Measurements from ENCODE around the gene USP48. TPM values are rescaled to one million over a fixed set of nuclear protein-coding genes. Genes with fewer than 3 reads are reported as not detected.
A peak's percentile ranks its signal among the peaks of the same experiment; 100 is the strongest.
"Not testable (repeated sequence)": the region's sequence is repeated elsewhere in the genome, so short reads cannot be mapped to it uniquely, and the experiment has no call there.

Gene USP48
- 93.8 TPM for total RNA-seq

GRCh38 chr1:21782868-21783678, at the start of gene USP48:
TSS of gene USP48 (minus strand) at chr1:21783149. CDS start at chr1:21782957, 192 bp downstream.
- DNase-seq (ENCODE audit: low spot score) = peak; percentile 98

GRCh38 chr1:21831454-21831970, 48.6 kb upstream of the USP48 start:
- DNase-seq (ENCODE audit: low spot score) = no peak

GRCh38 chr1:21830792-21831453, 48.0 kb upstream of the USP48 start:
- no peak for DNase-seq (ENCODE audit: low spot score)

- DNase-seq (ENCODE audit: low spot score) = no peak
These were observed 46.3 kb upstream of the USP48 start for GRCh38 chr1:21829294-21829693.

GRCh38 chr1:21828506-21829210, 45.7 kb upstream of the USP48 start:
- no peak for DNase-seq (ENCODE audit: low spot score)

- DNase-seq (ENCODE audit: low spot score) = no peak
These were observed 45.1 kb upstream of the USP48 start for GRCh38 chr1:21828075-21828474.

- DNase-seq (ENCODE audit: low spot score) = no peak
These were observed 44.3 kb upstream of the USP48 start for GRCh38 chr1:21827141-21827679.

- DNase-seq (ENCODE audit: low spot score) = not testable (repeated sequence)
These were observed 43.7 kb upstream of the USP48 start for GRCh38 chr1:21826694-21827093.

- DNase-seq (ENCODE audit: low spot score) = no peak
These were observed 42.4 kb upstream of the USP48 start for GRCh38 chr1:21825393-21825792.

GRCh38 chr1:21824926-21825325, 42.0 kb upstream of the USP48 start:
- DNase-seq (ENCODE audit: low spot score) = no peak

- no peak for DNase-seq (ENCODE audit: low spot score)
These were observed 41.2 kb upstream of the USP48 start for GRCh38 chr1:21823980-21824702.

- DNase-seq (ENCODE audit: low spot score) = no peak
These were observed 40.4 kb upstream of the USP48 start for GRCh38 chr1:21823206-21823979.

GRCh38 chr1:21822349-21822748, 39.4 kb upstream of the USP48 start:
- DNase-seq (ENCODE audit: low spot score) = no peak

- DNase-seq (ENCODE audit: low spot score) = no peak
These were observed 38.6 kb upstream of the USP48 start for GRCh38 chr1:21821385-21822019.

GRCh38 chr1:21820597-21821232, 37.8 kb upstream of the USP48 start:
- no peak for DNase-seq (ENCODE audit: low spot score)

GRCh38 chr1:21818656-21819055, 35.7 kb upstream of the USP48 start:
- DNase-seq (ENCODE audit: low spot score) = no peak

GRCh38 chr1:21816602-21817302, 33.8 kb upstream of the USP48 start:
- DNase-seq (ENCODE audit: low spot score) = no peak

GRCh38 chr1:21815724-21816321, 32.9 kb upstream of the USP48 start:
- DNase-seq (ENCODE audit: low spot score) = no peak

Data from ureter (tissue), 1 donor.